Heart left ventricle (tissue), 16 donors: ENCODE results near the gene MEIOB. TPM values are rescaled to one million over a fixed set of nuclear protein-coding genes. Genes with fewer than 3 reads are reported as not detected.
A peak's percentile ranks its signal among the peaks of the same experiment; 100 is the strongest.

Experiments used
- ATAC-seq, 4 donors: fragments of 200-7000 bp; cut with Tn5 transposase; one replicate each; pipeline ENCODE4 v1.9.1; 2020 to 2022; ENCODE audit warnings: moderate library complexity in 4 of 4, mild to moderate bottlenecking in 3 of 4, moderate number of reproducible peaks in 1 of 4
- DNase-seq, 5 donors: peaks; one replicate each; pipeline ENCODE4 v3.0.0-alpha.2; 2020
- H3K27ac ChIP-seq, 12 donors: fragments of 200-600 bp; sonication (generic) in 4 of 12; one replicate each; pipeline versions ENCODE4 v1.5.0 to v1.8.0; 2016 to 2022; ENCODE audit warnings: mild to moderate bottlenecking in 2 of 12
- H3K27me3 ChIP-seq, 9 donors: fragments of 200-600 bp; sonication (generic) in 2 of 9; one replicate each; pipeline versions ENCODE4 v1.5.1 to v1.8.0; 2016 to 2022; ENCODE audit warnings: mild to moderate bottlenecking in 3 of 9
- H3K36me3 ChIP-seq, 9 donors: fragments of 200-600 bp; sonication (generic) in 2 of 9; one replicate each; pipeline versions ENCODE4 v1.5.0 to v1.8.0; 2018 to 2022; ENCODE audit warnings: mild to moderate bottlenecking in 2 of 9
- H3K4me1 ChIP-seq, 12 donors: fragments of 200-600 bp; sonication (generic) in 4 of 12; one replicate each; pipeline versions ENCODE4 v1.5.0 to v1.8.0; 2016 to 2022; ENCODE audit warnings: mild to moderate bottlenecking in 3 of 12
- H3K4me3 ChIP-seq, 12 donors: fragments of 200-600 bp; sonication (generic) in 4 of 12; one replicate each; pipeline versions ENCODE4 v1.5.0 to v1.8.0; 2017 to 2022; ENCODE audit warnings: mild to moderate bottlenecking in 9 of 12, moderate library complexity in 4 of 12
- H3K9me3 ChIP-seq, 12 donors: fragments of 200-600 bp; sonication (generic) in 4 of 12; one replicate each; pipeline versions ENCODE4 v1.5.0 to v1.8.0; 2016 to 2022; ENCODE audit warnings: mild to moderate bottlenecking in 1 of 12
- POLR2A ChIP-seq, 2 donors: fragments of 450-650 bp; IDR thresholded peaks; one replicate each; pipeline ENCODE4 v1.6.1; 2017; ENCODE audit warnings: antibody characterized with exemption in 2 of 2, mild to moderate bottlenecking in 2 of 2, moderate library complexity in 2 of 2
- WGBS, 4 donors: extraction: QIAGEN DNeasy Blood & Tissue Kit in 2 of 4; methylation state at CpG; one replicate each; pipeline versions ENCODE4 v1.1.5 to v1.1.7; 2013 to 2018; 5-methylcytosine and 5-hydroxymethylcytosine counted together
- intact Hi-C, 10 donors: fragments of 100-400 bp; cut with DNase I; formaldehyde crosslinking; loops; one replicate each; pipeline versions ENCODE4 v1.11.1 to v1.14.2; 2022
- polyA plus RNA-seq, 2 donors: library from polyadenylated mRNA; stranded (reverse); fragments of 200-250 nt; gene quantifications; one replicate each; pipeline ENCODE4 v1.2.3, GENCODE V29; 2013
- total RNA-seq, 9 donors: library from RNA; depleted of rRNA in 2 of 9; stranded (reverse); fragments of >200 nt in 2 of 9; fragmentation: NEBNext Ultra II Directional in 3 of 9; extraction: Animal tissue kit (Norgen Biotek cat#: 25700) in 3 of 9; gene quantifications; one replicate each; pipeline versions ENCODE4 v1.1.0 to v1.2.4, GENCODE V29; 2016 to 2023
- TF ChIP-seq, protein P1 (sequence below), 12 donors: fragments of 200-600 bp; sonication (generic) in 4 of 12; IDR thresholded peaks; one replicate each; pipeline versions ENCODE4 v1.5.0 to v1.8.0; 2018 to 2022; ENCODE audit warnings: antibody characterized with exemption in 12 of 12, mild to moderate bottlenecking in 5 of 12
- donor health status: ischemic (EF 13 %, LVEDD 7.1; RV severe dilation, severe dysfunction).
- donor health status: healthy with polysubstance abuse.
- donor health status: DM: no; HTN: yes; CAD: no.
- donor health status: DM: no; HTN: no; CAD: no.
- donor health status: ischemic (EF 25% LVEDD 6.9; RV normal size, moderate dysfunction).
- donor health status: ischemic (EF 25% LVEDD 5.7; RV mildly dilated, moderate dysfunction).
- donor health status: healthy.
- donor health status: DM: yes; HTN: yes; CAD: no.
- donor health status: ischemic (EF 35%, LVEDD 5.7; RV mildly dilated, moderate dysfunction).
- donor health status: nonischemic (EF 11% LVEDD 7.7; RV severe dilation, severe dysfunction).
- donor health status: DM: yes; HTN: yes; CAD: no.
- donor health status: PGD.
- donor health status: ischemic (EF 29% LVEDD 5.4; RV normal size, mild dysfunction).
- donor health status: nonischemic (EF 23%, LVEDD 6.1; RV moderate dilation, normal function).

MEIOB gene
- total and polyA plus RNA-seq, 11 donors: not detected

DNA sequence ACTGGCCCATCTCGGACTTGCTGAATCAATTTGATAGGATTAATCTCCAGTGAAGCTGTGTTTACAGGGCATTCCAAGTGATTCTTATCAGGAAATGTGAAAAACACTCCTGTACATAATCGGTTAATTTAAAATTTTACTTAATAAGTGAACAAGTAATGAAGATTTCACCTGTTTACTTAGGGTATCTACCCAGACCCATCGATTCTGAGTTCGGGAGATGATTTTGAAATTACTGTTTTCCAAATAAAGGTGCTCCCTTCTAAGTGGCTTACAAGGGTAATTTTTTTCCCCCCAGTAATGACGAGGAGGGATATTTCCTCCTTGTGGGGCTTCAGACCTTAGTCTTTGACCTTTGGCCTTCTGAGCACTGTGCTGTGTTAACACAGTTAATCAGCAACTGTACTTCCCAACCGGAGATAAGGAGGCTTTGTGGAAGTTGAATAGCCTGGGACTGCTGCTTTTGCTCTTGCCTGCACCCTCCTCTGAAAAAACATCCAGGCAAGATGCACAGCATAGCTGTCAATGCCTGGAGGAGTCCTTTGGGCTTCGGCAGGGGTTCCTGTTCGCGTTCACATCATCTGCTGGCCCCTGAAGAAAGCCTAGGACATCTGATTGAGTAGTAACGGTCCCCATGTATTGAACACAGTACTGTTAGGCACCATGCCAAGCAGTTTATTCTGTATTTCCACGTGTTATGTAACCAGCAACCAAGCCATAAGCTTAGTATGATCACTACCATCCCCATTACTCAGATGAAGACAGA is 43.1 kb downstream of the MEIOB start:
- H3K36me3 ChIP-seq: peaks cover 0 to 22% (median 13%) of the 10 kb centered on the region in 9 donors
- peak overlapping the region in 8 of 12 donors; percentile 6 to 99 (median 82) for H3K4me3 ChIP-seq
- 46 to 57% (median 55%) methylated on average over 11 of the region's 11 CpGs for WGBS, 4 donors
- H3K9me3 ChIP-seq: no peaks in the 10 kb centered on the region
- H3K27ac ChIP-seq: no peak overlapping the region
- no peak for DNase-seq
- H3K27me3 ChIP-seq: no peaks in the 10 kb centered on the region
- intact Hi-C loops: no loop called here
- TF ChIP-seq POLR2A (IDR thresholded peaks at IDR 0.05): no peak
- TF ChIP-seq, protein P1, sequence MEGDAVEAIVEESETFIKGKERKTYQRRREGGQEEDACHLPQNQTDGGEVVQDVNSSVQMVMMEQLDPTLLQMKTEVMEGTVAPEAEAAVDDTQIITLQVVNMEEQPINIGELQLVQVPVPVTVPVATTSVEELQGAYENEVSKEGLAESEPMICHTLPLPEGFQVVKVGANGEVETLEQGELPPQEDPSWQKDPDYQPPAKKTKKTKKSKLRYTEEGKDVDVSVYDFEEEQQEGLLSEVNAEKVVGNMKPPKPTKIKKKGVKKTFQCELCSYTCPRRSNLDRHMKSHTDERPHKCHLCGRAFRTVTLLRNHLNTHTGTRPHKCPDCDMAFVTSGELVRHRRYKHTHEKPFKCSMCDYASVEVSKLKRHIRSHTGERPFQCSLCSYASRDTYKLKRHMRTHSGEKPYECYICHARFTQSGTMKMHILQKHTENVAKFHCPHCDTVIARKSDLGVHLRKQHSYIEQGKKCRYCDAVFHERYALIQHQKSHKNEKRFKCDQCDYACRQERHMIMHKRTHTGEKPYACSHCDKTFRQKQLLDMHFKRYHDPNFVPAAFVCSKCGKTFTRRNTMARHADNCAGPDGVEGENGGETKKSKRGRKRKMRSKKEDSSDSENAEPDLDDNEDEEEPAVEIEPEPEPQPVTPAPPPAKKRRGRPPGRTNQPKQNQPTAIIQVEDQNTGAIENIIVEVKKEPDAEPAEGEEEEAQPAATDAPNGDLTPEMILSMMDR (IDR thresholded peaks at IDR 0.05): no peak
- no peak for ATAC-seq
- H3K4me1 ChIP-seq: peaks cover 9 to 53% (median 41%) of the 10 kb centered on the region in 12 donors

DNA sequence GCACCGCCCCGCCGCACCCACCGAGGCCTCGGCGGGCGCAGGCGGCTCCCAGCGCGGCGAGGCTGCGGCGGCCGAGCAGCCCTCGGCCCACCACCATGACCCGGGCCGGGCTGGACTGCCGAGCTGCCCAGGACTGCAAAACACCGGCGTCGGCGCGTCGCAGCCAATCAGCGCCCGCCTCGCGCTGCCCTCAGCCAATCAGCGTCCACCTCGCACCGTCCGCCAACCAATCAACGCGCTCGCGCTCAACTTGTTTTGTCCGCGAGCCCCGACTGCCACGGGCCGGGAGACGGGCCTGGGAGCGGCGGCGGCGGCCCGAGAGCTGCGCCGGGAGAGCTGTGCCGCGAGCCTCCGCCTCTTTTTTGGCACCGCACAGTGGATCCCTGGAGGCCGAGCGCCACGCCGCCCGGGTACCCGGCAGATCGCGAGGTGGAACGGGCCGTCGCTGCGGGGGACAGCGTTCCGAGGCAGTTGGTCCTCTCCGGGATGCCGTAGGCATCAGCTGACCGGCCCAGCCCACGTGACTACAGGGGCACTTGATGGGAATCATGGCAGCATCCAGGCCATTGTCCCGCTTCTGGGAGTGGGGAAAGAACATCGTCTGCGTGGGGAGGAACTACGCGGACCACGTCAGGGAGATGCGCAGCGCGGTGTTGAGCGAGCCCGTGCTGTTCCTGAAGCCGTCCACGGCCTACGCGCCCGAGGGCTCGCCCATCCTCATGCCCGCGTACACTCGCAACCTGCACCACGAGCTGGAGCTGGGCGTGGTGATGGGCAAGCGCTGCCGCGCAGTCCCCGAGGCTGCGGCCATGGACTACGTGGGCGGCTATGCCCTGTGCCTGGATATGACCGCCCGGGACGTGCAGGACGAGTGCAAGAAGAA is 45.0 kb downstream of the MEIOB start, which contains the start of the genes FAHD1 and HAGH:
FAHD1 (plus strand) TSS at position 516 of the 883 bp plus-strand sequence; CDS start at position 549, 33 bp downstream.
HAGH (minus strand) TSS at position 135 of the 883 bp plus-strand sequence; CDS start at position 97, 38 bp downstream.
- peaks cover 9 to 57% (median 46%) of the 10 kb centered on the region in 12 donors for H3K4me1 ChIP-seq
- peak; percentile 93 to 96 (median 95) for DNase-seq
- H3K27me3 ChIP-seq: no peaks in the 10 kb centered on the region
- peak; percentile 85 to 95 (median 94) for ATAC-seq
- peak within 1 kb of the TSS; percentile 32 to 97 (median 86) for H3K27ac ChIP-seq
- H3K9me3 ChIP-seq: no peaks in the 10 kb centered on the region
- WGBS, 4 donors: 0 to 1% (median 0%) methylated on average over 29 to 104 of the region's 104 CpGs
- peak within 1 kb of the TSS; percentile 58 to 99 (median 82) for H3K4me3 ChIP-seq
- intact Hi-C loops: loop anchor here in 1 of 10 donors (1.0 kb wide), 1 partner anchor 45 kb away; the partner anchor contains the start of genes NUBP2 and SPSB3
- H3K36me3 ChIP-seq: peaks cover 0 to 29% (median 22%) of the 10 kb centered on the region in 9 donors
- peak in 1 of 2 donors; percentile 35 for TF ChIP-seq POLR2A (IDR thresholded peaks at IDR 0.05)
- TF ChIP-seq, protein P1 (IDR thresholded peaks at IDR 0.05): no peak

DNA sequence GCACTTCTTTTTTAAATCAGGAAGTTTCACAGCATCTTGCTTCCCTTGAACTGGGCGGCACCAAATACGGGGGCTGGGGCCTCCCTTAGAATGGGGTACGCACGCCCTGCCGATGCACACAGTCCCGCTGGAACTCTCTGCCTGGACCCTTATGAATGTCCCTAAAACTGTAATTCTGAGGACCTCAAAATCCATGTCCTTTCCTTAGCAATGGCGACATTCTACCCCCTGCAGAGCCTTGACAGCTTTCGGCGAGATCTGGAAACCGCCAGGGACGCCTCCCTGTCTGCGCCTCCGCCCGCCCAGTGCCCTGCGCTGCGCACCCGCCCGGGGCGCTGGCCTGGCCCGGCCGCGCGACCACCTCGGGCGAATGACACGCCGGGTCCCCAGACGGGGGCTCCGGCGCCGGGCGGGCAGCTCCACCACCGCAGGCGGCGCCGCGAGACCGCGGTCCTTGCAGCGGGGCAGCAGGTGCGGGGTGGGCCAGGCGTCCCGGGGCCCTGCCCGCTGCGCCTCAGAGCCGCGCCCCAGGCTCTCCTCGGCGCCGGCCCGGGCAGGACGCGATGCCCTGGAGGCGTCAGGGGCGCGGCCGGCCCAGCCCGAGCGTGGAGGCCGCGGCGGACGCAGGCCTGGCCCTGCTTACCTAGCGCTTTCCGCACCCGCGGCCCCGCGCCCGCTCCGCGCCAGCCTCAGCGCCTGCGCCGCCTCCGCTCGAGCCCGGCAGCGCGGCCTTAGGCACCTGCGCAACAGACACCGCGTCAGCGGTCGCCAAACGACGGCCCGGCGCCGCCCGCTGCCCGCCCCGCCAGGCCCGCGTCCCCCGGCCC is 45.9 kb downstream of the MEIOB start:
- TF ChIP-seq POLR2A (IDR thresholded peaks at IDR 0.05): no peak
- TF ChIP-seq, protein P1 (IDR thresholded peaks at IDR 0.05): peak in 2 of 12 donors; percentile 13 to 29
- H3K27me3 ChIP-seq: no peaks in the 10 kb centered on the region
- H3K4me3 ChIP-seq: peak overlapping the region; percentile 34 to 99 (median 78)
- peak overlapping the region; percentile 32 to 97 (median 85) for H3K27ac ChIP-seq
- peaks cover 9 to 57% (median 46%) of the 10 kb centered on the region in 12 donors for H3K4me1 ChIP-seq
- intact Hi-C loops: loop anchor here in 1 of 10 donors (1.0 kb wide), 1 partner anchor 44 kb away; the partner anchor contains the start of genes NUBP2 and SPSB3
- peak in 3 of 4 donors; percentile 13 to 29 (median 27) for ATAC-seq
- DNase-seq: peak in 2 of 5 donors; percentile 54 to 63
- 1 to 6% (median 2%) methylated on average over 33 to 96 of the region's 96 CpGs for WGBS, 4 donors
- H3K9me3 ChIP-seq: no peaks in the 10 kb centered on the region
- peaks cover 0 to 37% (median 24%) of the 10 kb centered on the region in 9 donors for H3K36me3 ChIP-seq
